ENCODE measurements around the gene ACAA2. TPM values are rescaled to one million over a fixed set of nuclear protein-coding genes. Genes with fewer than 3 reads are reported as not detected.

The ACAA2 gene
- polyA plus RNA-seq, 1 experiment, result 14.1 TPM

- ChIA-PET CTCF (no interaction called here), POLR2A (no interaction called here)
- Histone ChIP-seq H3K27me3 (ENCODE audit: control insufficient read depth, insufficient read depth, low read length) (no peaks in the 10 kb centered on the region), H3K36me3 (ENCODE audit: control insufficient read depth, insufficient read depth, low read length) (no peaks in the 10 kb centered on the region; the same call in 1 of the 2 replicates), H3K4me3 (ENCODE audit: low read depth, low read length) (no peak overlapping the region)
- no peak for DNase-seq (ENCODE audit: low read depth)
- no peak for TF ChIP-seq CTCF (IDR thresholded peaks at IDR 0.05; ENCODE audit: insufficient read depth, low read depth, low read length)
These were observed 6.7 kb upstream of the ACAA2 start for GRCh38 chr18:49819823-49820671.

GRCh38 chr18:49819071-49819662 lies 5.8 kb upstream of the ACAA2 start:
- DNase-seq (ENCODE audit: low read depth), result no peak
- Histone ChIP-seq H3K27me3 (ENCODE audit: control insufficient read depth, insufficient read depth, low read length) (no peaks in the 10 kb centered on the region), H3K4me3 (ENCODE audit: low read depth, low read length) (no peak overlapping the region), H3K36me3 (ENCODE audit: control insufficient read depth, insufficient read depth, low read length) (no peaks in the 10 kb centered on the region; the same call in 1 of the 2 replicates)
- CTCF ChIA-PET, result no interaction called here
- TF ChIP-seq CTCF (IDR thresholded peaks at IDR 0.05; ENCODE audit: insufficient read depth, low read depth, low read length), result no peak
- POLR2A ChIA-PET, result no interaction called here

- ChIA-PET POLR2A (no interaction called here), CTCF (interaction anchor here (0.7 kb wide), 1 partner anchor 1201 kb away, joined by 3 read pairs; no protein-coding TSS in a partner anchor)
- no peak for DNase-seq (ENCODE audit: low read depth)
- no peaks in the 10 kb centered on the region for H3K27me3 ChIP-seq (ENCODE audit: control insufficient read depth, insufficient read depth, low read length)
- H3K4me3 ChIP-seq (ENCODE audit: low read depth, low read length), result no peak overlapping the region
- H3K36me3 ChIP-seq (ENCODE audit: control insufficient read depth, insufficient read depth, low read length), result no peaks in the 10 kb centered on the region
- TF ChIP-seq CTCF (IDR thresholded peaks at IDR 0.05; ENCODE audit: insufficient read depth, low read depth, low read length), result no peak
These were observed 4.6 kb upstream of the ACAA2 start for GRCh38 chr18:49817947-49818346.

- CTCF ChIA-PET, result no interaction called here
- no peak for TF ChIP-seq CTCF (IDR thresholded peaks at IDR 0.05; ENCODE audit: insufficient read depth, low read depth, low read length)
- POLR2A ChIA-PET, result no interaction called here
- H3K27me3 ChIP-seq (ENCODE audit: control insufficient read depth, insufficient read depth, low read length), result no peaks in the 10 kb centered on the region
- H3K4me3 ChIP-seq (ENCODE audit: low read depth, low read length), result no peak overlapping the region
- H3K36me3 ChIP-seq (ENCODE audit: control insufficient read depth, insufficient read depth, low read length), result no peaks in the 10 kb centered on the region
- no peak for DNase-seq (ENCODE audit: low read depth)
These were observed 2.6 kb upstream of the ACAA2 start for GRCh38 chr18:49815927-49816326.

GRCh38 chr18:49814147-49814499 lies 790 bp upstream of the ACAA2 start:
- DNase-seq (ENCODE audit: low read depth), result no peak
- ChIA-PET CTCF (no interaction called here), POLR2A (interaction anchor here (0.5 kb wide), 2 partner anchors 20 to 1653 kb away, joined by 3 to 5 read pairs; no protein-coding TSS in a partner anchor)
- H3K27me3 ChIP-seq (ENCODE audit: control insufficient read depth, insufficient read depth, low read length), result no peaks in the 10 kb centered on the region
- no peak for TF ChIP-seq CTCF (IDR thresholded peaks at IDR 0.05; ENCODE audit: insufficient read depth, low read depth, low read length)
- H3K36me3 ChIP-seq (ENCODE audit: control insufficient read depth, insufficient read depth, low read length), result no peaks in the 10 kb centered on the region
- peak overlapping the region; percentile 91 for H3K4me3 ChIP-seq (ENCODE audit: low read depth, low read length)
